Measurements from ENCODE around the gene TMTC2. TPM values are rescaled to one million over a fixed set of nuclear protein-coding genes. Genes with fewer than 3 reads are reported as not detected.

TMTC2 gene
- total and polyA plus RNA-seq, 10 of the 15 experiments (the other 5 are each of a cell fraction or from before 2014, with no cell fraction given), result 0.14 to 9.7 (median 1.2) TPM

DNA sequence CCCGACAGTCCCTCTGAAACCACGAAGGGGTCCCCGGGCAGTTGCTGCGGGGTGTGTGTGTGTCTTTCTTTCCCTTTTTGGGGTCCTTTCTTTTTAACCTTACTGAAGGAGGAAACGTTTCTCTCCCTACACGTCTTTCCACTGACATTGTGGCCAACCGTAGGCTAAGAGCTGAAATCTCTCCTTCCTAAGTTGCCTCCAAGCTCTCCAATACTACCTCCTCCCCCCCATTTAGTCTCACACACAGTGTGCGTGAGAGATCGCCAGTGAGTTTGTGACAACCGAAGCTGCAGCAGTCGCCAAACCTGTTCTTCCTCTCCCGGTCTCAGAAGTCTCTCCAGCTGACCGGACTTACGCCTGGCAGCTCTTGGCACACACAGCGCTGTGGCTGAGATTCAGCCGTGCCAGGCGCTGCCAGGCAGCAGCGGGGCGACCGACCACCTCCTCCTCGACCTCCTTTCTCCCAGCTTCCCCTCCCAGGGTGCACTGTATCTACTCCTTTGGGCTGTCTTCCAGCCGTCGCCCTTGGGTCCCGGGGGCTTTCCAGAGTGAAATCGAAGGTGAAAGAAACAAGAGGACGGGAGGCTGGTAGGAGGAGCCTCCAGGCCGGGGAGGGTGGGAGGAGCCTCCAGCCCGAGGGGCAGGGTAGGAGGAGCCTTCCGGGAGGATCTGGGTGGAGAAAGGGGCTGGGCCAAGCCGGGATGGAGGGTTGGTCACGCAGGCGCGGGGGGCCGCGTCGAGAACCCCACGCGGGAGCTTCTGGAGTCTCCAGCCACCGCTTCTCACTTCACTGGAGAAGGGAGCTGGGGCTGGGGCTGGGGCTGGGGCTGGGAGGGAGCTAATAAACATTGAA, at the start of gene TMTC2 (continued):
- TF ChIP-seq ASH2L (IDR thresholded peaks at IDR 0.05; ENCODE audit: borderline replicate concordance, low read depth), result peak; percentile 99
- TF ChIP-seq BACH1 (IDR thresholded peaks at IDR 0.05; ENCODE audit: borderline replicate concordance), result no peak
- no peak for TF ChIP-seq ZSCAN29 (IDR thresholded peaks at IDR 0.05)
- no peak for TF ChIP-seq SUPT20H (IDR thresholded peaks at IDR 0.05; ENCODE audit: borderline replicate concordance, control insufficient read depth, low read depth, low read length)
- TF ChIP-seq, protein P1, sequence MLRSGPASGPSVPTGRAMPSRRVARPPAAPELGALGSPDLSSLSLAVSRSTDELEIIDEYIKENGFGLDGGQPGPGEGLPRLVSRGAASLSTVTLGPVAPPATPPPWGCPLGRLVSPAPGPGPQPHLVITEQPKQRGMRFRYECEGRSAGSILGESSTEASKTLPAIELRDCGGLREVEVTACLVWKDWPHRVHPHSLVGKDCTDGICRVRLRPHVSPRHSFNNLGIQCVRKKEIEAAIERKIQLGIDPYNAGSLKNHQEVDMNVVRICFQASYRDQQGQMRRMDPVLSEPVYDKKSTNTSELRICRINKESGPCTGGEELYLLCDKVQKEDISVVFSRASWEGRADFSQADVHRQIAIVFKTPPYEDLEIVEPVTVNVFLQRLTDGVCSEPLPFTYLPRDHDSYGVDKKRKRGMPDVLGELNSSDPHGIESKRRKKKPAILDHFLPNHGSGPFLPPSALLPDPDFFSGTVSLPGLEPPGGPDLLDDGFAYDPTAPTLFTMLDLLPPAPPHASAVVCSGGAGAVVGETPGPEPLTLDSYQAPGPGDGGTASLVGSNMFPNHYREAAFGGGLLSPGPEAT (IDR thresholded peaks at IDR 0.05; ENCODE audit: low read depth), result peak; percentile 94
- TF ChIP-seq RBBP5 (conservative IDR thresholded peaks at IDR 0.05), result peak; percentile 99
- 0 out of 2 replicates have a peak, but pooled peaks have one; percentile 11 for TF ChIP-seq IRF4 (IDR thresholded peaks at IDR 0.05; ENCODE audit: low read depth, low read length)
- 0 out of 2 replicates have a peak, but pooled peaks have one; percentile 24 for TF ChIP-seq CHD2 (IDR thresholded peaks at IDR 0.05; ENCODE audit: borderline replicate concordance, low read depth, low read length)
- no peak for TF ChIP-seq NR2C1 (IDR thresholded peaks at IDR 0.05)
- no peak for TF ChIP-seq STAT1 (conservative IDR thresholded peaks at IDR 0.05)
- TF ChIP-seq EGR1 (IDR thresholded peaks at IDR 0.05; ENCODE audit: borderline replicate concordance in 1 of 2, low read depth in 2 of 2, low read length in 2 of 2), result no peak
- TF ChIP-seq NR2F1 (conservative IDR thresholded peaks at IDR 0.05), result no peak
- no peak for TF ChIP-seq SMC3 (IDR thresholded peaks at IDR 0.05; ENCODE audit: borderline replicate concordance, low read length)
- TF ChIP-seq EED (IDR thresholded peaks at IDR 0.05; ENCODE audit: low read depth), result 0 out of 2 replicates have a peak, but pooled peaks have one; percentile 9
- TF ChIP-seq, protein P2, sequence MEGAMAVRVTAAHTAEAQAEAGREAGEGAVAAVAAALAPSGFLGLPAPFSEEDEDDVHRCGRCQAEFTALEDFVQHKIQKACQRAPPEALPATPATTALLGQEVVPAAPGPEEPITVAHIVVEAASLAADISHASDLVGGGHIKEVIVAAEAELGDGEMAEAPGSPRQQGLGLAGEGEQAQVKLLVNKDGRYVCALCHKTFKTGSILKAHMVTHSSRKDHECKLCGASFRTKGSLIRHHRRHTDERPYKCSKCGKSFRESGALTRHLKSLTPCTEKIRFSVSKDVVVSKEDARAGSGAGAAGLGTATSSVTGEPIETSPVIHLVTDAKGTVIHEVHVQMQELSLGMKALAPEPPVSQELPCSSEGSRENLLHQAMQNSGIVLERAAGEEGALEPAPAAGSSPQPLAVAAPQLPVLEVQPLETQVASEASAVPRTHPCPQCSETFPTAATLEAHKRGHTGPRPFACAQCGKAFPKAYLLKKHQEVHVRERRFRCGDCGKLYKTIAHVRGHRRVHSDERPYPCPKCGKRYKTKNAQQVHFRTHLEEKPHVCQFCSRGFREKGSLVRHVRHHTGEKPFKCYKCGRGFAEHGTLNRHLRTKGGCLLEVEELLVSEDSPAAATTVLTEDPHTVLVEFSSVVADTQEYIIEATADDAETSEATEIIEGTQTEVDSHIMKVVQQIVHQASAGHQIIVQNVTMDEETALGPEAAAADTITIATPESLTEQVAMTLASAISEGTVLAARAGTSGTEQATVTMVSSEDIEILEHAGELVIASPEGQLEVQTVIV (IDR thresholded peaks at IDR 0.05; ENCODE audit: borderline replicate concordance, partially characterized antibody), result no peak
- no peak for TF ChIP-seq TBL1XR1 (IDR thresholded peaks at IDR 0.05; ENCODE audit: low read depth, low read length)
- TF ChIP-seq POU2F2 (IDR thresholded peaks at IDR 0.05; ENCODE audit: borderline replicate concordance, low read depth, low read length), result 0 out of 3 replicates have a peak, but pooled peaks have one; percentile 11
- TF ChIP-seq, protein P3, sequence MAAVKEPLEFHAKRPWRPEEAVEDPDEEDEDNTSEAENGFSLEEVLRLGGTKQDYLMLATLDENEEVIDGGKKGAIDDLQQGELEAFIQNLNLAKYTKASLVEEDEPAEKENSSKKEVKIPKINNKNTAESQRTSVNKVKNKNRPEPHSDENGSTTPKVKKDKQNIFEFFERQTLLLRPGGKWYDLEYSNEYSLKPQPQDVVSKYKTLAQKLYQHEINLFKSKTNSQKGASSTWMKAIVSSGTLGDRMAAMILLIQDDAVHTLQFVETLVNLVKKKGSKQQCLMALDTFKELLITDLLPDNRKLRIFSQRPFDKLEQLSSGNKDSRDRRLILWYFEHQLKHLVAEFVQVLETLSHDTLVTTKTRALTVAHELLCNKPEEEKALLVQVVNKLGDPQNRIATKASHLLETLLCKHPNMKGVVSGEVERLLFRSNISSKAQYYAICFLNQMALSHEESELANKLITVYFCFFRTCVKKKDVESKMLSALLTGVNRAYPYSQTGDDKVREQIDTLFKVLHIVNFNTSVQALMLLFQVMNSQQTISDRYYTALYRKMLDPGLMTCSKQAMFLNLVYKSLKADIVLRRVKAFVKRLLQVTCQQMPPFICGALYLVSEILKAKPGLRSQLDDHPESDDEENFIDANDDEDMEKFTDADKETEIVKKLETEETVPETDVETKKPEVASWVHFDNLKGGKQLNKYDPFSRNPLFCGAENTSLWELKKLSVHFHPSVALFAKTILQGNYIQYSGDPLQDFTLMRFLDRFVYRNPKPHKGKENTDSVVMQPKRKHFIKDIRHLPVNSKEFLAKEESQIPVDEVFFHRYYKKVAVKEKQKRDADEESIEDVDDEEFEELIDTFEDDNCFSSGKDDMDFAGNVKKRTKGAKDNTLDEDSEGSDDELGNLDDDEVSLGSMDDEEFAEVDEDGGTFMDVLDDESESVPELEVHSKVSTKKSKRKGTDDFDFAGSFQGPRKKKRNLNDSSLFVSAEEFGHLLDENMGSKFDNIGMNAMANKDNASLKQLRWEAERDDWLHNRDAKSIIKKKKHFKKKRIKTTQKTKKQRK (IDR thresholded peaks at IDR 0.05; ENCODE audit: low read depth, low read length), result no peak
- peak; percentile 86 for TF ChIP-seq IKZF1 (conservative IDR thresholded peaks at IDR 0.05)
- no peak for TF ChIP-seq SRF (IDR thresholded peaks at IDR 0.05; ENCODE audit: low read depth in 2 of 2, low read length in 2 of 2)
- peak; percentile 72 for TF ChIP-seq RELA (IDR thresholded peaks at IDR 0.05; ENCODE audit: borderline replicate concordance, partially characterized antibody)
- TF ChIP-seq LARP7 (IDR thresholded peaks at IDR 0.05), result peak; percentile 49
- no peak for TF ChIP-seq GABPA (IDR thresholded peaks at IDR 0.05; ENCODE audit: low read depth)
- TF ChIP-seq NRF1 (conservative IDR thresholded peaks at IDR 0.05; ENCODE audit: low read depth, low read length), result peak; percentile 57

All from GM12878 (cell line).